NB4 (cell line): ENCODE data around the gene ASTN1.
A peak's percentile ranks its signal among the peaks of the same experiment; 100 is the strongest.

ENCODE experiments used
- MYC ChIP-seq: IDR thresholded peaks from 2 replicates; pipeline ENCODE4 v1.6.1; 2011; ENCODE audit warnings: low read depth, low read length
- POLR2A ChIP-seq: IDR thresholded peaks from 2 replicates; pipeline ENCODE4 v1.6.1; 2011; ENCODE audit warnings: mild to moderate bottlenecking; ENCODE audit not compliant: insufficient read length; ENCODE audit errors: extremely low read depth
- TF ChIP-seq, protein P1 (sequence below): IDR thresholded peaks from one replicate; pipeline ENCODE4 v1.5.1; 2012; ENCODE audit warnings: low read depth, low read length

DNA sequence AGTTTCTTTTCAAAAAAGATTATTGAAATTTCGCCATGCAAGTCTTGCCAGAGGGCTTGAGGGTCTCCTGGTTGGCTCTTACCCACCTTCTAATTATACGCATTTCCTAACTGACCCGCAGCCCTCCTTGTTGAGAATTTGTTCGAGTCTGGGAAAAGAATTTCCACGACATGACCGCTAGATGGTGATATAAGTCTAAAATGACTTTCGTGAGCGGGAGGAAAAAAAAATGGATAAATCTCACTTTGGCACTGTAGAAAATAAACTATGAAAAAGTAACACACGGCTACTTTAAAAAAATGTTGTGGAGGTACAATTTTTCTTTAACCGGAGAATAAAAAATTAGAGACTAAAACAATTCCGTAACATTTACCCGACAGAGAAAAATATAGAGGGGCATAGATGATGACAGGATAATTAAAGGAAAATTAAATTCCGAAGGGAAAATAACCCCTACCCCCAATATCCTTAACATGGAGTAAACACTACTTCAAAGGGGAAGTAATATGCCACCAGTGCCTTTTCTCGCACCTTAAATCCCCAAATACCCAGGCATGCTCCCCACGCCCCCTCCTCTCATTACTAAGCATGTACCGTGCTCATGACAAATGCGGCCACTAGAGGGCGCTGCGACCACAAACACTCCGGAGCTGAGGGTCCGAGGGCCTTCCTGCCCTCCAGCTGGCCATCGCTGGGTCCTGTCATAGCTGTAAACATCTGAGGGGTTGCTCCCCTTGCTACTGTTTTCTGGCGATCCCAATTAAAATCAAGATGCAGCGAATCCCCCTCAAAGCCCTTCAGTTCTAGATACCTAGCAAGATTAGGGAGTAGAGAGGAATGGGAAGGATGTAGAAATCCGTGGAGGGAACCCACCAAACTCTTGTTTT, 266.9 kb downstream of the ASTN1 start:
- TF ChIP-seq POLR2A: no peak
- TF ChIP-seq, protein P1, sequence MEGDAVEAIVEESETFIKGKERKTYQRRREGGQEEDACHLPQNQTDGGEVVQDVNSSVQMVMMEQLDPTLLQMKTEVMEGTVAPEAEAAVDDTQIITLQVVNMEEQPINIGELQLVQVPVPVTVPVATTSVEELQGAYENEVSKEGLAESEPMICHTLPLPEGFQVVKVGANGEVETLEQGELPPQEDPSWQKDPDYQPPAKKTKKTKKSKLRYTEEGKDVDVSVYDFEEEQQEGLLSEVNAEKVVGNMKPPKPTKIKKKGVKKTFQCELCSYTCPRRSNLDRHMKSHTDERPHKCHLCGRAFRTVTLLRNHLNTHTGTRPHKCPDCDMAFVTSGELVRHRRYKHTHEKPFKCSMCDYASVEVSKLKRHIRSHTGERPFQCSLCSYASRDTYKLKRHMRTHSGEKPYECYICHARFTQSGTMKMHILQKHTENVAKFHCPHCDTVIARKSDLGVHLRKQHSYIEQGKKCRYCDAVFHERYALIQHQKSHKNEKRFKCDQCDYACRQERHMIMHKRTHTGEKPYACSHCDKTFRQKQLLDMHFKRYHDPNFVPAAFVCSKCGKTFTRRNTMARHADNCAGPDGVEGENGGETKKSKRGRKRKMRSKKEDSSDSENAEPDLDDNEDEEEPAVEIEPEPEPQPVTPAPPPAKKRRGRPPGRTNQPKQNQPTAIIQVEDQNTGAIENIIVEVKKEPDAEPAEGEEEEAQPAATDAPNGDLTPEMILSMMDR: peak; percentile 76
- TF ChIP-seq MYC: no peak
